Measurements from ENCODE around the gene VPS11.
A peak's percentile ranks its signal among the peaks of the same experiment; 100 is the strongest.

DNA sequence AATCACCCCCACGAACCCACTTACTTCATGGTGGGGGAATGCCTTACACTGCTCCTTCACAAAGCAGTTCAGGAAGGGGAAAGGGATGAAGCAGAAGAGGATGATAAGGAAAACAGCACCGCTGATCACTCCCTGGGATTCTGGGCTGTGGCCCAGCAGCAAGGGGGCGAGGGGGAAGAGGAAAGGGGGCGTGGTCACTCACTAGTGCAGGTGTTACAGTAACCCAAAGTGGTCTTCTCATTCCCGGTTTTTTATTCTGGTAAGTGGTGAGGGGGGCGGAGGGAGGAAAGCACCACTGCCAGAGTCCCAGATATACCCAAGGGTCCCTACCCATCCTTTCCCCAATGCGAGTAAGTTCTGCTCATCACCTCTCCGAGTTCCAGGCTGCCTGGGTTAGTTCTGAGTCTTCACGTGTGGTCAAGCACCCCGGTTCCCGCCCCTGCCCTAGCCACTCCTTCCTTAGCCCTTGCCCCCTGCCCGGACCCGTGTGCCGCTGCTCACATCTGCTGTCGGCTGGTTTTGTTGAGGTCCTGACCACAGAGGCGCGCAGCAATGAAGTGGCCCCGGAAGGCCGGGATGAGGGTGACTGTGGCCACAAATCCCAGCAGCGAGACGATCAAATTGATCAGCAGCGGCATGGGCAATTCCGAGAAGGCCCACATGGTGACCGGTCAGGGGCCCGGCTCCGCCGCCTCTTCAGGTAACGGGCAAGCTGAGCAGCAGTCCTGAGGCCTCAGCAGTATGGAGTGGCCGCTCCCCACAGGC, 33.6 kb downstream of the VPS11 start:
- TF ChIP-seq, protein P1, sequence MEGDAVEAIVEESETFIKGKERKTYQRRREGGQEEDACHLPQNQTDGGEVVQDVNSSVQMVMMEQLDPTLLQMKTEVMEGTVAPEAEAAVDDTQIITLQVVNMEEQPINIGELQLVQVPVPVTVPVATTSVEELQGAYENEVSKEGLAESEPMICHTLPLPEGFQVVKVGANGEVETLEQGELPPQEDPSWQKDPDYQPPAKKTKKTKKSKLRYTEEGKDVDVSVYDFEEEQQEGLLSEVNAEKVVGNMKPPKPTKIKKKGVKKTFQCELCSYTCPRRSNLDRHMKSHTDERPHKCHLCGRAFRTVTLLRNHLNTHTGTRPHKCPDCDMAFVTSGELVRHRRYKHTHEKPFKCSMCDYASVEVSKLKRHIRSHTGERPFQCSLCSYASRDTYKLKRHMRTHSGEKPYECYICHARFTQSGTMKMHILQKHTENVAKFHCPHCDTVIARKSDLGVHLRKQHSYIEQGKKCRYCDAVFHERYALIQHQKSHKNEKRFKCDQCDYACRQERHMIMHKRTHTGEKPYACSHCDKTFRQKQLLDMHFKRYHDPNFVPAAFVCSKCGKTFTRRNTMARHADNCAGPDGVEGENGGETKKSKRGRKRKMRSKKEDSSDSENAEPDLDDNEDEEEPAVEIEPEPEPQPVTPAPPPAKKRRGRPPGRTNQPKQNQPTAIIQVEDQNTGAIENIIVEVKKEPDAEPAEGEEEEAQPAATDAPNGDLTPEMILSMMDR (IDR thresholded peaks at IDR 0.05 in 4 of 5, conservative IDR thresholded peaks at IDR 0.05 in 1 of 5) = peak in 2 of 5 experiments; percentile 16 to 17
- TF ChIP-seq POLR2A (IDR thresholded peaks at IDR 0.05) = no peak
